SU-DHL-6 (cell line): ENCODE results near the gene UACA.

ENCODE experiments used
- H2AFZ ChIP-seq: fragments of 200-600 bp; sonication (generic); 2 replicates; pipeline ENCODE4 v1.6.1; 2014; ENCODE audit warnings: low read depth, mild to moderate bottlenecking, moderate library complexity, mixed read lengths, antibody characterized with exemption, low read length; ENCODE audit not compliant: severe bottlenecking
- H3F3A ChIP-seq: fragments of 200-600 bp; shearing (Covaris generic); 2 replicates; pipeline ENCODE4 v1.6.0; 2016; ENCODE audit warnings: antibody characterized with exemption, mild to moderate bottlenecking; ENCODE audit not compliant: insufficient read depth
- H3K27ac ChIP-seq: fragments of 200-600 bp; sonication (generic); 2 replicates; pipeline ENCODE4 v1.5.1; 2016; ENCODE audit warnings: low read depth, mild to moderate bottlenecking, low read length, moderate library complexity, mixed read lengths
- H3K27me3 ChIP-seq: fragments of 200-600 bp; sonication (generic), shearing (Covaris generic); 2 replicates; pipeline ENCODE4 v1.6.0; 2014; ENCODE audit warnings: mild to moderate bottlenecking, low read length
- H3K36me3 ChIP-seq: fragments of 200-600 bp; sonication (generic); 2 replicates; pipeline ENCODE4 v1.6.1; 2014; ENCODE audit warnings: mild to moderate bottlenecking, low read length, mixed read lengths
- H3K4me2 ChIP-seq: fragments of 300-600, 200-600 bp; shearing (Covaris generic), sonication (generic); 2 replicates; pipeline ENCODE4 v1.6.0; 2014; ENCODE audit warnings: low read length, low read depth, mild to moderate bottlenecking; ENCODE audit not compliant: poor library complexity, severe bottlenecking
- H3K4me3 ChIP-seq: fragments of 200-600 bp; sonication (generic); 2 replicates; pipeline ENCODE4 v1.5.1; 2014; ENCODE audit warnings: antibody characterized with exemption, low read length, mild to moderate bottlenecking, mixed read lengths; ENCODE audit not compliant: insufficient read depth, poor library complexity, severe bottlenecking
- H3K79me2 ChIP-seq: fragments of 200-600 bp; sonication (generic); 2 replicates; pipeline ENCODE4 v1.6.1; 2014; ENCODE audit warnings: mild to moderate bottlenecking, low read length, moderate library complexity; ENCODE audit not compliant: insufficient read depth
- H3K9ac ChIP-seq: fragments of 200-600 bp; sonication (generic); 2 replicates; pipeline ENCODE4 v1.7.0; 2014; ENCODE audit warnings: mild to moderate bottlenecking, low read length
- H3K9me2 ChIP-seq: fragments of 200-600 bp; sonication (generic); replicated peaks from 2 replicates; pipeline ENCODE4 v1.6.1; 2014; ENCODE audit warnings: low read length; ENCODE audit not compliant: insufficient read depth
- H3K9me3 ChIP-seq: fragments of 200-600 bp; sonication (generic); 2 replicates; pipeline ENCODE4 v1.6.1; 2014; ENCODE audit warnings: low read length, mixed read lengths; ENCODE audit not compliant: insufficient read depth
- H4K20me1 ChIP-seq: fragments of 200-600 bp; sonication (generic); 2 replicates; pipeline ENCODE4 v1.6.1; 2014; ENCODE audit warnings: low read depth, mild to moderate bottlenecking, antibody characterized with exemption, low read length, moderate library complexity, mixed read lengths
- CTCF ChIP-seq: fragments of 200-600 bp; sonication (generic); IDR thresholded peaks from one replicate; pipeline ENCODE4 v1.5.1; 2017; ENCODE audit warnings: antibody characterized with exemption, mild to moderate bottlenecking, low read length, moderate library complexity; ENCODE audit not compliant: insufficient read depth, poor library complexity, severe bottlenecking
- EZH2phosphoT487 ChIP-seq: fragments of 200-600 bp; sonication (generic), shearing (Covaris generic); conservative IDR thresholded peaks from 2 replicates; pipeline ENCODE4 v1.6.1; 2018; ENCODE audit warnings: mild to moderate bottlenecking, antibody characterized with exemption, low read length, moderate library complexity, mixed read lengths

The UACA gene

GRCh38 chr15:70707686-70708300 lies 55.6 kb downstream of the UACA start:
- H3K4me3 ChIP-seq: no peak overlapping the region
- no peaks in the 10 kb centered on the region for H4K20me1 ChIP-seq
- H3K4me2 ChIP-seq: no peak overlapping the region
- no peak overlapping the region for H2AFZ ChIP-seq
- H3K36me3 ChIP-seq: no peaks in the 10 kb centered on the region
- H3K9me2 ChIP-seq: no peaks in the 10 kb centered on the region
- no peaks in the 10 kb centered on the region for H3K27me3 ChIP-seq
- no peak for TF ChIP-seq CTCF
- no peak for TF ChIP-seq EZH2phosphoT487
- H3K9ac ChIP-seq: no peak overlapping the region
- H3F3A ChIP-seq: no peaks in the 10 kb centered on the region
- H3K79me2 ChIP-seq: no peaks in the 10 kb centered on the region
- H3K9me3 ChIP-seq: no peaks in the 10 kb centered on the region
- no peak overlapping the region for H3K27ac ChIP-seq

- no peak overlapping the region for H2AFZ ChIP-seq
- no peak overlapping the region for H3K4me3 ChIP-seq
- no peaks in the 10 kb centered on the region for H3K27me3 ChIP-seq
- no peaks in the 10 kb centered on the region for H3K79me2 ChIP-seq
- H4K20me1 ChIP-seq: no peaks in the 10 kb centered on the region
- H3K9ac ChIP-seq: no peak overlapping the region
- TF ChIP-seq EZH2phosphoT487: no peak
- TF ChIP-seq CTCF: no peak
- no peaks in the 10 kb centered on the region for H3K9me3 ChIP-seq
- no peak overlapping the region for H3K27ac ChIP-seq
- H3K4me2 ChIP-seq: no peak overlapping the region
- no peaks in the 10 kb centered on the region for H3F3A ChIP-seq
- no peaks in the 10 kb centered on the region for H3K9me2 ChIP-seq
- no peaks in the 10 kb centered on the region for H3K36me3 ChIP-seq
Measured at GRCh38 chr15:70704731-70705130, 58.6 kb downstream of the UACA start.

- no peaks in the 10 kb centered on the region for H3K9me2 ChIP-seq
- no peak overlapping the region for H3K4me2 ChIP-seq
- no peak overlapping the region for H2AFZ ChIP-seq
- H4K20me1 ChIP-seq: no peaks in the 10 kb centered on the region
- H3K4me3 ChIP-seq: no peak overlapping the region
- TF ChIP-seq EZH2phosphoT487 (no peak), CTCF (no peak)
- H3K27me3 ChIP-seq: no peaks in the 10 kb centered on the region
- H3K9ac ChIP-seq: no peak overlapping the region
- H3K79me2 ChIP-seq: no peaks in the 10 kb centered on the region
- H3F3A ChIP-seq: no peaks in the 10 kb centered on the region
- H3K27ac ChIP-seq: no peak overlapping the region
- H3K36me3 ChIP-seq: no peaks in the 10 kb centered on the region
- no peaks in the 10 kb centered on the region for H3K9me3 ChIP-seq
Measured at GRCh38 chr15:70704166-70704565, 59.2 kb downstream of the UACA start.
